Lower lobe of right lung (tissue), 2 donors: ENCODE measurements around the gene TMCC2. TPM values are rescaled to one million over a fixed set of nuclear protein-coding genes. Genes with fewer than 3 reads are reported as not detected.
"Not testable (repeated sequence)": the region's sequence is repeated elsewhere in the genome, so short reads cannot be mapped to it uniquely, and the experiment has no call there.

Experiments used
- ATAC-seq, 2 donors: fragments of 200-7000 bp; cut with Tn5 transposase; one replicate each; pipeline ENCODE4 v1.9.1; 2020 to 2022; ENCODE audit warnings: mild to moderate bottlenecking in 2 of 2, moderate library complexity in 2 of 2
- DNase-seq: peaks from one replicate; pipeline ENCODE4 v3.0.0-alpha.2; 2020
- H3K27ac ChIP-seq: fragments of 200-600 bp; one replicate; pipeline ENCODE4 v1.8.0; 2022
- H3K27me3 ChIP-seq: fragments of 200-600 bp; one replicate; pipeline ENCODE4 v1.8.0; 2022; ENCODE audit warnings: low read depth
- H3K36me3 ChIP-seq: fragments of 200-600 bp; one replicate; pipeline ENCODE4 v1.8.0; 2022; ENCODE audit warnings: mild to moderate bottlenecking
- H3K4me1 ChIP-seq: fragments of 200-600 bp; one replicate; pipeline ENCODE4 v1.8.0; 2022
- H3K4me3 ChIP-seq: fragments of 200-600 bp; one replicate; pipeline ENCODE4 v1.8.0; 2022; ENCODE audit warnings: mild to moderate bottlenecking
- H3K9me3 ChIP-seq: fragments of 200-600 bp; one replicate; pipeline ENCODE4 v1.8.0; 2022
- CTCF ChIP-seq: fragments of 200-600 bp; IDR thresholded peaks from one replicate; pipeline ENCODE4 v1.8.0; 2022; ENCODE audit warnings: antibody characterized with exemption, mild to moderate bottlenecking
- intact Hi-C: fragments of 100-400 bp; cut with DNase I; formaldehyde crosslinking; loops from one replicate; pipeline ENCODE4 v1.11.0; 2022
- long read RNA-seq: library from polyadenylated mRNA; unstranded; transcript quantifications from one replicate; pipeline ENCODE4 v2.0.0, GENCODE V29; 2021
- total RNA-seq: library from RNA; stranded (reverse); fragmentation: NEBNext Ultra II Directional; extraction: Animal tissue kit (Norgen Biotek cat#: 25700); gene quantifications from one replicate; pipeline ENCODE4 v1.2.1, GENCODE V29; 2021
- donor health status: DM: no; HTN: yes; CAD: no; lungs with severe emphysema.

The TMCC2 gene
- 3.0 TPM for total RNA-seq
- long read RNA-seq, partial matches to known transcripts: 3 of 6 reads
- long read RNA-seq, other reads (novel, unspliced or antisense): 1 of 6 reads

GRCh38 chr1:205227584-205228013 is at the start of gene TMCC2:
TSS of gene TMCC2 (plus strand) at chr1:205227946. CDS start at chr1:205228565, 619 bp downstream.
- TF ChIP-seq CTCF: no peak
- intact Hi-C loops: no loop called here
- H3K27me3 ChIP-seq: no peaks in the 10 kb centered on the region
- no peak within 1 kb of the TSS for H3K27ac ChIP-seq
- DNase-seq (peak; percentile 86), ATAC-seq (peak; percentile 94)
- no peaks in the 10 kb centered on the region for H3K36me3 ChIP-seq
- peak within 1 kb of the TSS; percentile 67 for H3K4me3 ChIP-seq
- no peaks in the 10 kb centered on the region for H3K9me3 ChIP-seq
- peaks cover 27% of the 10 kb centered on the region for H3K4me1 ChIP-seq

DNA sequence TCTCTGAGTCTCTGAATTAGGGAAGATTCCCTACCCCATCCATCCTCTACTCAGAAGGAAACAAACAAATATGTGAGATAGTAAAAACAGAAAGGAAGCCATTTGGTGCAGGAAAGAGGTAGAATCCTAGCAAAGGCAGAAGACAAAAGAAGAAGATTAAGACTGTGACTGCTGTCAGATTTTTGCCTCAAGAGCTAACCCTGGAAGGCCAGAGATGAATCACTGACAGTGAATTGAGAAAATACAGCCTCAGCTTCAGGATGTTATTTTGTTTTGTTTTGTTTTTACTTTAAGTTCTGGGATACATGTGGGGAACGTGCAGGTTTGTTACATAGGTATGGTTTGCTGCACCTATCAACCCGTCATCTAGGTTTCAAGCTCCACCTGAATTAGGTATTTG is 47.9 kb upstream of the TMCC2 start:
- peaks cover 31% of the 10 kb centered on the region for H3K4me1 ChIP-seq
- intact Hi-C loops: no loop called here
- ATAC-seq (no peak), DNase-seq (no peak)
- H3K9me3 ChIP-seq: no peaks in the 10 kb centered on the region
- H3K27ac ChIP-seq: no peak overlapping the region
- no peak for TF ChIP-seq CTCF
- H3K4me3 ChIP-seq: no peak overlapping the region
- H3K27me3 ChIP-seq: no peaks in the 10 kb centered on the region
- H3K36me3 ChIP-seq: peaks cover 11% of the 10 kb centered on the region

GRCh38 chr1:205180331-205180730 is 47.4 kb upstream of the TMCC2 start:
- H3K4me1 ChIP-seq: peaks cover 27% of the 10 kb centered on the region
- peaks cover 11% of the 10 kb centered on the region for H3K36me3 ChIP-seq
- intact Hi-C loops, H3K9me3 ChIP-seq, H3K27me3 ChIP-seq, ATAC-seq, H3K4me3 ChIP-seq, DNase-seq, H3K27ac ChIP-seq: not testable (repeated sequence)

GRCh38 chr1:205182930-205183329 is 44.8 kb upstream of the TMCC2 start:
- TF ChIP-seq CTCF: no peak
- no peak for DNase-seq
- ATAC-seq: no peak
- intact Hi-C loops: no loop called here
- peaks cover 37% of the 10 kb centered on the region for H3K4me1 ChIP-seq
- H3K4me3 ChIP-seq: no peak overlapping the region
- H3K36me3 ChIP-seq: peaks cover 12% of the 10 kb centered on the region
- no peaks in the 10 kb centered on the region for H3K27me3 ChIP-seq
- no peaks in the 10 kb centered on the region for H3K9me3 ChIP-seq
- no peak overlapping the region for H3K27ac ChIP-seq

- Histone ChIP-seq H3K27ac (no peak overlapping the region), H3K4me3 (no peak overlapping the region), H3K27me3 (no peaks in the 10 kb centered on the region), H3K4me1 (peaks cover 36% of the 10 kb centered on the region), H3K36me3 (peaks cover 10% of the 10 kb centered on the region), H3K9me3 (no peaks in the 10 kb centered on the region)
- no peak for TF ChIP-seq CTCF
- ATAC-seq: no peak
- no peak for DNase-seq
- intact Hi-C loops: no loop called here
Observed at GRCh38 chr1:205183676-205184335, 43.9 kb upstream of the TMCC2 start.

DNA sequence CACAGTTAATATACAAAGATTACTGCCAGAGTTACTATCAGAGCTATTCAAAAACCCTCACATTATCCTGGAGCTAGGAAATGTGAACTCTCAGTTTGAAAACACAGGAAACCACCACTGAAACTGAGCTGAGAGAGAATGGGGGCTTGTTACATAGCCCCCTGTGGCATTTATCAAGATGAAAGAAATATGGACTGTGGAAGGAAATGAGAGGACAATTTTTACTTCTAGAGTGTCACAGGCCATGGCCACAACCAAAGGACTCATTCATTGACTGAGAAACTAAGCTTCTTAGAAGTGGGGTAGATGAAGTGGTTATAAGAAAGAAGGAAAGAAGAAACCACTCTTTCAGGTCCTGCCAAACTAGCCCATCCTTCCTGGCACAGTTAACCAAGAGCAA is 41.6 kb upstream of the TMCC2 start:
- H3K27ac ChIP-seq: no peak overlapping the region
- H3K27me3 ChIP-seq: no peaks in the 10 kb centered on the region
- H3K4me3 ChIP-seq: no peak overlapping the region
- no peak for ATAC-seq
- no peaks in the 10 kb centered on the region for H3K9me3 ChIP-seq
- peaks cover 44% of the 10 kb centered on the region for H3K4me1 ChIP-seq
- no peak for TF ChIP-seq CTCF
- peaks cover 10% of the 10 kb centered on the region for H3K36me3 ChIP-seq
- no peak for DNase-seq
- intact Hi-C loops: no loop called here
